Right kidney (tissue), 1 donor: ENCODE measurements around the gene BCL11A.

Experiments used
- DNase-seq: peaks from one replicate; pipeline ENCODE4 v3.0.0-alpha.2; 2016

BCL11A gene

DNA sequence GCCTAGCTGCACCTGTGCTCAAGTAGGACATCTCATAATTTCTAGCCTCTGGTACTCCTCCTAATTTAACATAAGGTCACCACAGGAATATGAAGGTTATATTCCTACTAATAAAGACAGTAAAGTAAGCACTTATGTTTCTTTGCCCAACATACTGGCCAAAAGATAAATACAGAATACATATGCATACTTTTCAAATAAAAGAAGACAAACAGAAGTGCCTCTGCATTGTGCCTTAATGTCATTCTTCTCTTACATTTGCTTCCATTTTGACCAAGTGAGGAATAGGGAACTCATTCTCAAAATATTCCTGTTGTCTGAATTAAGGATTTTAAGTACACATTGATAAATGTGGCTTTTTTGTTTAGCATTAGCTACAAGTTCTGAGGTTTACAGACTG is 5.6 kb downstream of the BCL11A start:
- no peak for DNase-seq

DNA sequence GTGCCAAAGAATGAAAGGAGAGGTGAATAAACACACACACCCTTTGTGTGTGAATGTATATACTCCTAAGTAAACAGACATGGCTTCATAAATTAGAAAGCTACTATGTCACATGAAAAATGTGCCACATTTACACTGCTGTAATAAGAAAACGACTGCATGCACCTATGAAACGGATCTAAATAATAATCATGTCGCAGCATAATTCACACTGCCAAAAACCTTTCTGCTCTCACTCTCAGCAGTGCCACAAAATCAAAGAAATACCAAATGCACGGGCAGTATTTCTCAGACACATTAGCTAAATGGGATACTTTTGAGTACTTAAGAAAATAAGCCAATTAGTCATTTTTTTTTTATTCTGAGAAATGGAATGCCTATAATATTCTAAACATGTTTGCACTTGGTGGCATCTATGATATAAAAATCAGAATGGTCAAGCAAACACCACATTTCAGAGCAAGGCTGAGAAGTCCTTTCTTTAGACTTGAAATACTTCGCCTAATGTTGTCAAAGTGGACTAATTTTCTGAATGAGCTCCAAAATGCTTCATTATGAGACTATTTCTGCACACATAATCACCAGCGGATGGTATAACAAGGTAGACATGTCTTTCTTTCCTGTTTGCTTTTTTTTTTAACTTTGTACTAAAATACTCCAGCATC is 6.6 kb downstream of the BCL11A start:
- DNase-seq = no peak

DNA sequence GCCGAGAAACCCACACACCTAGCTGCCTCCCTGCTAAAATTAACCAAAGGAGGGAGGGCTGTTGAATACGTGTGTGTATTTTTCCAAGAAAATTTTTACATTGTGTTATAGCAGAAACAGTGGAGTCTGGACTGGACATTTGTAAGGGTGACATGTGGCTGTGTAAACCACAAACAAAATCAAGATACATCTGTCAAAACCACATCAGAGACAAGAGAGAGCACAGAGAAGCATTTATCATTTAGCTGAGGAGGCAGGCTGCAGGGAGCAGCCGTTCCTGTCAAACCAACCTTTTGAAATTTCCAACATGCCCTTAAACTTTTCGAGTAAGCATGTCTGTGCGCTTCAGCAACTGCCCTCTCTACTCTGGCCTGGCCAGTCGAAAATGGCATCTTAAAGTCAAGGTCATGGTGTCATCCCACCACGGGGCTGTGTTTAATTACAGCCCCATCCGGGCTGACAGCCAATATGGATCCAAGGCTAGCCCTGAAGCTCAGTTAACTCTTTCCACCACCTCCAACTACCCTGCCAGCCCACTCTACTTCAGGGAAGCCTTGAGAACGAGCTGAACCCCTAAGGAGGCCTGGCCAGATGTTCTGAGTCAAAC is 8.4 kb downstream of the BCL11A start:
- no peak for DNase-seq

- DNase-seq = no peak
Observed at GRCh38 chr2:60544062-60544461, 9.4 kb downstream of the BCL11A start.

DNA sequence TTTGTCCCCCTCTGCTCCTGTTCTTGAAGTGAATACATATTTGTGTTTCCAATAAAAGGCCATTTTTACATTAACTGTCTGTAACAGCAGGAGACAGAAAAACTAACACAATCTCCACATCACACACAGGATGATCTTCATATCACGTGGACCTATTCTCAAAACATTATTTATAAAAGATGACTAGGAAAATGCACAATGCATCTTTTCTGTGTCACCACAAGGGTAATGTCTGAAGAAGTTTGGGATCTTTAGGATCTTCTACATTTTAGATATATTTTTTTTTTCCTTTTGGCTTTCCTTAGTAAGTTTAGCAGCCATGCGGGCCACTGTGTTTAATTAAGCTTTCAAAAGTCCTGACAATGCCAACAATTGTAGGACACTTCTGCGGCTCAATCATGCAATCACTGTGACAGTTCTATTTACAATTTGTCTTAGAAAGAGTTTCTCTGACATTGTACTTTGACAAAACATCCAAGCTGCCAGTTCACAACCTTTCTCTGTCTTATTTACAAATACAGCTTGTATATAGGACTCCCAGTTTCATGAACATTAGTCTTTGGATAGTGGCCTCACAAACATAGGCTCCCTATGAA is 12.3 kb downstream of the BCL11A start:
- no peak for DNase-seq

DNA sequence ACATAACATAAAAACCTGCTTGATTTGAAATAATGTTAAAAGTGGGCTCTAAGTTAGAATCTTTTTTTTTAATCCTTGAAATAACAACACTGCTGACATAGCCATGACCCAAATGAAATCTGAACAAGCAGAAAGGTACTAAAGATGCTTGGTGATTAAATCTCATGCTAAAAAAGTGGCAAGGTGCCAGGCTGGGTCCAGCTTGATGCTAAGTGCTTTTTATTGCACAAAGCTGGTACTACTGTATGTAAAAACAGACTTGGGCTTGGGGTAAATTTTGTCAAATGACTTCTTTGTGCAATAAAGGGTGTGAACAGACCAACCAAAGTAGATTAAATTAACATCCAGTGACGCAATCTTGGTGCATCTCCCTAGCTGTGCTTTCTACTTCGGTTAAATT is 13.4 kb downstream of the BCL11A start:
- no peak for DNase-seq

GRCh38 chr2:60539140-60539539 is 14.3 kb downstream of the BCL11A start:
- no peak for DNase-seq

GRCh38 chr2:60538101-60538500 is 15.4 kb downstream of the BCL11A start:
- DNase-seq = no peak

DNA sequence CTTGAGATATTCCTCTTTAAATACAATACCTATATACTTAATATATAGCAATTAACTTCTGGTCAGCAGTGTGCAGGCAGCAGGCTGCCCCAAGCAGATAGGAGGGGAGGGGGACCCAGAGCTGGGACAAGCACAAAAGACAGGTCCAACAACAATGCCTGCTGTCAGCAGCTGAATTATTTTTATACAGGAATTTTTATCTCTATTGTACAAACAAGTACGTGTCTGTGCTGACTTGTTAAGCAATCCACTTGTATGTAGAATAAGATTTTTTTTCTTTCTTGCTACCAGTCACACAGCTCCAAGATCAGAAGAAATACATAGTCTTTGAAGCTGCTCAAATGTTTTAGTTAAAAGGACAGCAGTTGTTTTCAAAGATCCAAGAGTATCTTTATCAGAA is 16.7 kb downstream of the BCL11A start:
- no peak for DNase-seq

DNA sequence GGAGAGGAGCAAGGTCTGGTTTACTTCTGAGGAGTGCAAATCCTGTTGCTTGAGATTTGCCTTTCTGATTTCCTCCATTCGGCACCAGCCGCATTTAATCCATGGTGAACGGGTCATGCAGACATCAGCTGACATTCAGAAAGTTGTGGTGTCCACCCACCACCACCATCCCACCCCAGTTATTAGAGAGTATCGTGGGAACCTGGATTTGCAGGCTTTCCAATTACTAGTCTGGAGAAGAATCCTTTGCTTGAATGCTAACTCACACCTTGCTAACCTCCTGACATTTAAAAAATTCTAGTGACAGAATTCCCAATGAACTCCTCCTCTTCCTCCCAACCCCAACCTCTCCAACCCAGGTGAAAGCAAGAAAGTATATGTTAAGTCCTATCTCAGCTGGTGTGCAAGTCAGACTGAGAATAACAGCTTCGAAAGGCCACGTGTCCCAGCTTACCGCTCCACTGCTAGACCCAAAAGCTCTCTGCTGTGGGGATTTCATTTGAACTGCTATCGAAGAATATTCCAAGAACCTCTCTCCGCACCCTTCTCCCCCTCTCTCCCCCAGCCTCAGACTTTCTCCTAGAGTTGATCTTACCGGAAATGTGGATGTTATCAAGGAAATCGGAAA is 17.7 kb downstream of the BCL11A start:
- DNase-seq = no peak

- DNase-seq = no peak
Observed at GRCh38 chr2:60534892-60535684, 18.4 kb downstream of the BCL11A start.

DNA sequence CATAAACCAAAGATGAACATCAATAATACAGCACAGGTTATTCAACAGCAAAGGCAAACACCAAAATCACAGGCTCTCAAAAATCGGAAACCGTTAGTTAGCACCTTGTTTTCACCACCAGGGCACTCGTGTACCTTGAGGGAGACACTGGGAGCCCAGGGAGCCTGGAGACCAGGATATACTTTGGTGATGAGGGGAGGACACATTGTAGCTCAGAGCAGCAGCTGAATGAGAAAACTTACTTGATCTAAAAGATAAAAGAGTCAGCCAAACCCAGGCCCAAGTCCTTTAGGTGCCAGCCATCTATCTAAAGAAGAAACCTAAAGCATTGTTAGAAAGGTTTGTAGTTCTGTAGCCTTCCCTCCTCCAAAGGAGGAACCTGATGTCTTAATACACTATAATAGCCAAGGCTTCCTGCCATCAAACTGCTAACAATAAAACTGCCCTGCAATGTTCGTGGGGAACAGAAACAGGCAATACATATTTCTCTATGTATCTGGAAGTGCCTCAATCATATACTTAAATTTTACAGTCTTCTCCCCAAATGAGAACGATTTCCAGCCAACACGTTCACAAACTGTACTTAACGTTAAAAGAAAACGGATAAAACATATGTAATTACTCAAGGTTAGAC is 19.3 kb downstream of the BCL11A start:
- DNase-seq = no peak

DNA sequence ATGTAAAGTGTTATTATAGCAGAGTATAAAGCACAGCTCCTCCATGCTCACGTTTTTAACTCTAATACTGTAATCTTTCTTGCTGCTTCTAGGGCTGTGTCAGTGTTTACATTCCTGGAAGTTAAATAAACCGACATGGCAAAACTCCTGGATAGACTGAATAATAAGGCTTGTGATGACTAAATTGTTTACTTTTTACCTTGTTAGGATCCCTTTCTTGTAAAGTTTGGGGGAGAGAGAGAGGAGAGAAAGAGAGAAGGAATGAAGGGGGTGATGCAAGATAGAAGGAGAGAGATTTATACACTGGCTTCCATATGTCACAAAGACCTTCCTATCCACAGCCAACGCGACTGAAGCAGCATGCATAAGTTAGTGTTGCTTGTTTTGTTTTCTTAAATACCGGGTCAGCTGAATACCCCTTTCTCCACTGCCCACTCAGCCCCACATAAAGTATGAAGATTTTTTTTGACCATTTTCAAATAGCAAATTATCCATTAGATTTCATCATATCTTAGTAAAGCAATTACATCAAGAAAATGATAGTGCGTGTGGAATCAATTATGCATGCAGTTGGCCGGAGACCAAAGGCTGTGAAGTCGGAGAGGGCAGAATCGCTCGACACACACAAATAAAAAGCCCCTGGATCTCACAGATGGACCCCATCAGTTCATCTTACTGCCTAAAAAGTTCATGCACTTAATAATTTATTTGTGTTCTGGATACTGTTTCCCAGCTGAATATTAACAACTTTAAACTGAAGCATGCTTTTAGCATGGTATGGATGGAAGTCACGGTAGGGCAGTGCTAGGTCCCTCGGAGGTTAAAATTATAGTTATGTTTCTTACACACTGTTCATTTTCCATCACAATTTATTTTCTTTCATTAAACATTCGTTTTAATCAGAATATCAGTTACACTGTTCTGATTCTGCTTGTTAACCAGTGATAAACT is 20.1 kb downstream of the BCL11A start:
- DNase-seq = no peak

- no peak for DNase-seq
Observed at GRCh38 chr2:60532421-60532820, 21.0 kb downstream of the BCL11A start.

- DNase-seq = peak; percentile 49
Observed at GRCh38 chr2:60531701-60532133, 21.7 kb downstream of the BCL11A start.

GRCh38 chr2:60530660-60531281 is 22.7 kb downstream of the BCL11A start:
- peak; percentile 81 for DNase-seq

DNA sequence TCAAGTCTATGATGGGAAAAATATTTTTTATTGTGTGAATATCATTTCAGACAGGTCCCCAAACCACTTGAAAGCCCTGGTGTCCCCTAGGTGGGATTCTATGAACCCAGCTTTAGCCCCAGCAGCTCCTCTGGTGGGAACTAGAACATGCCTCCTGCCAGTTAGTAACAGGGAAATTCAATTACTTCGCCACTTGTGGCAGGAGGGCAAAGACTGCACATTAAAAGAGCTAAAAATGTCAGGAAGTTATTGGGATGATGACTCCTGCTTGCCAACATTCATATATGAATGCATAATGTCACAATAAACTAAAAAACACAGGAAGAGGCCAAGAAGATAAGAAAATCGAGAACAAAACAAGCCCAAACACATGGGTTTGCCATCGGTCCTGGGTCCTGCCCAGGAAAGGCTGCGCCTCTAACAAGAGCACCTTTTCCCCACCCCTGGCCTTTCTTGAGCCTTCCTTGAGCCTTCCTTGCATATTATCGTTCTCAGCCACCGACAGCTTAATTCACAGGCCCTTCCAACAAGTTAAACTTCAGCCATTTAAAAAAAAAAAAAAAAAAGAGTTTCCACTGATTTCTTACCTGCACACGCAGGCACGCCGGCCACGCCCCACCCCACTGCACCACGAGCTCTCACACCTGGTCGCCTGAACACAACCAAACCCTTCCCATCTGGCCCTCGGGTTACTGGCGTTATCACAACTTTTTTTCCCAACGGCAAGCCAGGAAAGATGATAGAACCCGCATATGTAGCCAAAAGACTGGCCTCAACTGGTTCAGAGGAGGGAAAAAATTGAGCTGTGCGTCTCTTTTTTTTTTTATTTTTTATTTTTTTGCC is 23.4 kb downstream of the BCL11A start:
- DNase-seq = no peak

GRCh38 chr2:60529136-60529784 is 24.2 kb downstream of the BCL11A start:
- no peak for DNase-seq
